Fibroblast of villous mesenchyme (primary cell): Measurements from ENCODE around the gene SLC12A7. TPM values are rescaled to one million over a fixed set of nuclear protein-coding genes. Genes with fewer than 3 reads are reported as not detected.

Experiments
- DNase-seq: peaks from one replicate; pipeline ENCODE4 v3.0.0-alpha.2; 2010; ENCODE audit warnings: low read depth
- H3K4me3 ChIP-seq: 2 replicates; pipeline ENCODE4 v1.5.1; 2011; ENCODE audit warnings: low read depth, mild to moderate bottlenecking, low read length
- CTCF ChIP-seq: IDR thresholded peaks from 2 replicates; pipeline ENCODE4 v1.5.1; 2012; ENCODE audit warnings: low read depth, mild to moderate bottlenecking, low read length; ENCODE audit not compliant: insufficient read depth
- total RNA-seq: library from RNA; depleted of rRNA; stranded (reverse); fragments of >200 nt; gene quantifications from 2 replicates; pipeline ENCODE4 v1.2.3, GENCODE V29; 2012

The SLC12A7 gene
- total RNA-seq, 1 donor = 9.5 TPM

- no peak for DNase-seq
- no peak overlapping the region for H3K4me3 ChIP-seq
- TF ChIP-seq CTCF = no peak
These were observed 36.9 kb downstream of the SLC12A7 start for GRCh38 chr5:1074816-1075554.

DNA sequence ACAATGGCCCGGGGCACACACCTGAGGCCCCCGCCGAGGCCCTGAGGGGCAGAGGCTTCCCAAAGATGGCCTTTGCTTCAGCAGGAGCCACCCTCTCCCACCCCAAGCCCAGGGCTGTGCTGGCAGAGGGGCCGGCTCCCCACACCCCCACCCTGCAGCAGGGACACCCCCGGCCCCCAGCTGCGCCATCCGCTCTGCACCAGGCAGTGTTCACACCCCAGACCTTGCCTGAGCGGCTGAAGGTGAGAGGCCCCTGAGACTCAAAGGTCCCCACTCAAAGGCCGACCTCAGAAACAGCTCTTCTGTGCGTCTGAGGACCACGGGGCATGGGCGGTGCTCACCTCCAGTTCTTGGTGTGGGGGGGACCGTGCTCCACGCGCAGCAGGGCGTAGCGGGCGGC is 37.6 kb downstream of the SLC12A7 start:
- TF ChIP-seq CTCF = no peak
- no peak for DNase-seq
- H3K4me3 ChIP-seq = no peak overlapping the region

DNA sequence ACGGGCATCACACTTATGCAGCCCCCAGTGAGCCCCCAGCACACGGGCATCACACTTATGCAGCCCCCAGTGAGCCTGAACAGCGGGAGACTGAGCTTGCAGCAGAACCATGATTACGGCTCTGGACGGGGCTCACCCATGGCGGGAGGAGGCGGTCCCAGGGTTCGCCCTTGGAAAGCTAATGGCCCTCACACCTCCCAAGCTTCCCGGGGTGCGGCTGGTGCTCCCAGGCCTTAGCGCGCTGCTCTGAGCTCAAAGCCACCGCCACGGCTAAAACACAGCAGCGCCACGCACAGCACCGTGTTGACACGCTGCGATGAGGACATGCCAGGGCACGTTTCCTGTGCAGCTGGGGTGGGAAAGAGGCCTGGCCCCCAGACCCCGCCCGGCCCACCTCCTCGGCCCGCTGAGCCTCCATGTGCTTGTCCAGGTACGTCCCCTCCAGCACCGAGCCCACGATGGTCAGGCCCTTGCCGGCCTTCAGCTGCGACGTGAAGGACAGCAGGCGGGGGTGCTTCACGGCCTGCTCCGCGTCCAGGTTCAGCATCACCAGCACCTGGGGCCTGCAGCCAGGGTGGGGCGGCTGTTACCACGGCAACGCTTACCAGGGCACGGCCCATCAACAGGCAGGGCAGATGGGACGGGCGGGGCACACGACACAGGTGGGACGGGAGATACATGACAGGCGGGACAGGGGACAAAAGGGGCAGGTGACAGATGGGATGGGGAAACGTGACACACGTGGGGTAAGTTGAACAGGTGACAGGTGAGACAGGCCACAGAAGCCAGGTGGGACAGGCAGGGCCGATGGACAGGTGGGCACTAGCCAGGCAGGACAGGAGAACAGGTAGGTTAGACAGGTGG is 38.4 kb downstream of the SLC12A7 start:
- DNase-seq = no peak
- TF ChIP-seq CTCF = no peak
- no peak overlapping the region for H3K4me3 ChIP-seq

GRCh38 chr5:1069720-1070088 is 42.2 kb downstream of the SLC12A7 start:
- no peak for TF ChIP-seq CTCF
- no peak for DNase-seq

GRCh38 chr5:1068895-1069719 is 42.8 kb downstream of the SLC12A7 start:
- no peak overlapping the region for H3K4me3 ChIP-seq
- DNase-seq = no peak
- TF ChIP-seq CTCF = no peak

More at GRCh38 chr5:1069720-1070088, 42.2 kb downstream of the SLC12A7 start:
- H3K4me3 ChIP-seq = no peak overlapping the region

DNA sequence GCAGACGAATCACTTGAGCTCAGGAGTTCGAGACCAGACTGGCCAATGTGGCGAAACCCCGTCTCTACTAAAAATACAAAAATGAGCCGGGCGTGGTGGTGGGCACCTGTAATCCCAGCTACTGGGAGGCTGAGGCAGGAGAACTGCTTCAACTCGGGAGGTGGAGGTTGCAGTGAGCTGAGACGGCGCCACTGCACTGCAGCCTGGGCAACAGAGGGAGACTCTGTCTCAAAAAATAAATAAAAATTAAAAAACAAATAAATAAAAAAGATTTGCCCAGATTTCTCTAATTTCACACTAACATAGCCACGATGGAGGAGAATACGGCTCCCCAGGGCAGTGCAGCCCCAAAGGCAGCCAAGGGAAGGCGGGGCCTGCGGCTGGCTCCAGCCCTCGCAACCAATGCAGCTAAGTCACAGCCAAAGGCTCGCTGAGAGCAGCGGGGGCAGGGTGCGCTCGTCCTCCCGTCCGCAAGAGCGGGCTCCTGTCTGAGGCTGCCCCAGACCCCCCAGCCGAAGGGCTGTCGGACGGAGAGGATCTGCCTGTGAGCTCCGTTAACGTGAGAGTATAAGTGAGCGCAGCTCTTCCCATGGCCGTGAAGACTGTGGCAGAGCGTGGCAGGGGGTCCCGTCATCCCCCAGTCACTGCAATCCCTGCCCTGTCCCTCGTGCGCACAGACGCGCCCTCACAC is 43.5 kb downstream of the SLC12A7 start:
- no peak overlapping the region for H3K4me3 ChIP-seq
- DNase-seq = no peak
- TF ChIP-seq CTCF = no peak
